Stimulated activated CD8-positive, alpha-beta memory T cell treated with anti-CD3 and anti-CD28 coated beads, Interleukin-2, amount 100 ng/mL, for 48 hours (primary cell): ENCODE data around the gene ATP9A.
"Not testable (repeated sequence)": the region's sequence is repeated elsewhere in the genome, so short reads cannot be mapped to it uniquely, and the experiment has no call there.

Experiments
- DNase-seq, 2 donors: peaks; one replicate each; pipeline ENCODE4 v3.0.0-alpha.2; 2020; ENCODE audit warnings: low read depth in 2 of 2

ATP9A gene

DNA sequence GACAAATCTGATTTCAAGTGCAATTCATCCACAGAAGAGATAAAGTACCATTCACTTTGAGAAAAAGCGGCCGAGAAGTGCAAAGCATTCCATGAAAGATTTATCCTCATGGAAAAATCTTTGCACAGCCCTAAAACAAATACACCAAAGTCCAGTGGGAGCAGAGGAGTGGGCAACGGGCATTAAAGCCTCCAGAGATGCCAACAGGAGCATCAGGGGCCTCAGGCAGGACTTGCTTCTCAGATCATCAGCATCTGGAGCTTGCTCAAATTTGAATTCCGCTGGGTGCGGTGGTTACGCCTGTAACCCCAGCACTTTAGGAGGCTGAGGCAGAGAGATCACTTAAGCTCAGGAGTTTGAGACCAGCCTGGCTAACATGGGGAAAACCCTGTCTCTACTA lies 115.0 kb downstream of the ATP9A start:
- DNase-seq = no peak

DNA sequence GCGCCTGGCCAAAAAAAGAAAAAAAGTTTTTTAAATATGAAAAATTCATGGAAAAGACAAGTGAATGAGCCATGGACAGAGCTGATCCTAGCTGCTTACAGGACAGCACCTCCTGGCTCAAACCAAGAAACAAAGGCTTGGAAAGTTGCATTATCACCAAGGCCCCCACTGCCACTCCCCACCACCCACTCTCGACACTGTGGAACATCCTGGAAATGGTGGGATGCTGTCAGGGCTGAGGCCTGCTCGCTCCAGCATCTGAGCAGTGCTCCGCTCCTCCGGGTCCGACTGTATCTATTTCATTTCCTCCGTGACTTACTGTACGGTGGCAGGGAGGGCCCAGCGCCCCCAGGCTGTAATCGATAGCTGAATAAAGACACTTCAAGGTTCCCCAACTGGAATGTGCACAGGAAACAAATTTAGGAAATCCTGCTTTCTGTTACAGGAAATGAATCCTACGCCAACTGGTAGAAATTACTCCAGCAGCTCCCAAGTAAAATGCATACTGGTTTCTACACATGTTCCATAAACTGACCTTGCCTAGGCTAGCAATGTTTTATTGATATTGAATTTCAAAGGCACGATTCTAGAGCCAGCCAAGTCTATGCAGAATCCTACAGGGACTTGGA lies 116.2 kb downstream of the ATP9A start:
- DNase-seq = no peak

DNA sequence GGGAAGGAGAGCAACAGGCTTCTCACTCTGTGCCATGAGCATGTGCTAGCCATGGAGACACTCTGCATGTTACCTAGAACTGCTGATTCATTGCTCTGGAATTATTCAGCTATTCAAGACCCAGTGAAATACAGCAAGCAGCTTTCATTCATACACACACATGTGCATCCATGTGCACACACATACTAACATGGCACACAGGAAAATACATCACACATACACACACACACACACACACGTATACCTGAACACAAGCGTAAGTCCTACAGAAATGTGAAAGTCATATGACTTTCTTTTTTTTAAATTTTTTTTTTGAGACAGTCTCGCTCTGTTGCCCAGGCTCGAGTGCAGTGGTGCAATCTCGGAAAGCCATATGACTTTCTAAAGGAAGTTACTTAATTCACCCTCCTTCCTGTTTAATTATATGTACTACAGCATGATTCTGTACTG lies 117.5 kb downstream of the ATP9A start:
- no peak for DNase-seq

DNA sequence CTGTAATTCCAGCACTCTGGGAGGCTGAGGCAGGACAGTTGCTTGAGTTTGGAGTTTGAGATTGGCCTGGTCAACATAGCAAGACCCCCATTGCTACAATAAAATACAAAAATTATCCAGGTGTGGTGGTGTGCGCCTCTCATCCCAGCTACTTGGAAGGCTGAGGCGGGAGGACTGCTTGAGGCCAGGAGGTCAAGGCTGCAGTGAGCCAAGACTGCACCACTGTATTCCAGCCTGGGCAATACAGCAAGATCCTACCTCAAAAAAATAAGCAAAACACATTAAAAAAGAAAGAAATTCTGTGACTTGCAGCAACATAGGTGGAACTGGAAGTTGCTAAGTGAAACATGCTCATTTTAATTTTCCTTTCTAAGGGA lies 119.6 kb downstream of the ATP9A start:
- DNase-seq = no peak

DNA sequence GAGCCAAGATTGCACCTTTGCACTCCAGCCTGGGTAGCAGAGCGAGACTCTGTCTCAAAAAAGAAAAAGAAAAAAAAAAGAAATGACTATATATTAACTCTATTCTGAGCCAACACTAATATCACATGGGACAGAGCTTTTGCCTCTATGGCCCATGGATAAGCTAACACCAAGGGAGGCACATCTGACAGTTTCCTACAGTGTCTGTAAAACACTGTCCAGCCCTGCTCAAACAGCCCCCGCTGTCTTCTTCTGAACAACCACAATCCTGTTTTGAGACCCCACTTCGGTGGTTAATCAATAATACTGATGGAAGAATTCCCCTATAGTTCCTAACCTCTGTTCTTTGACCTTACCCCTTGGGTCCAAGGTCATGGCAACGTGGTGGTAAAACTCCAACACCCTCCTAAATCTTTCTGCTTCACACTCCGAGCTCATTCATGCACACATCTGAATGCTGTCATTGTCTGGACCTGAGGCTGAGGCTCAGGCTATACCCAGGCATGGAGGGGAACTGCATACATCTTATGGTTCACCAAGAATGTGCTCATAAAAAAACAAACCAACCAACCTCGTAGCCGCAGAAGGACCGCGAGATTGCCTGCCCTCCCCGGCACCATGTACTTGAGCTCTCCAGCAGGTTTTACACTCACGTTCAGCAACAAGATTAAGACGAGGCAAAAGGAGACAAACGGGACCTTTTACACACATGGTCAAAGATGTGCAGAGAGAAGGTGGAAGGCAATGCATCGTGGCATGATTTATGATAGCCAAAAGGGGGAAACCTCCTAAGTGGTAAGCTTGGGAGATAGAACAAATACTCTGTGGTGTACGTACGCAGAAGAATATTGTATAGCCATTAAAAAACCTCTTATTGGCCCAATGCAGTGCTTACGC lies 120.3 kb downstream of the ATP9A start:
- no peak for DNase-seq

DNA sequence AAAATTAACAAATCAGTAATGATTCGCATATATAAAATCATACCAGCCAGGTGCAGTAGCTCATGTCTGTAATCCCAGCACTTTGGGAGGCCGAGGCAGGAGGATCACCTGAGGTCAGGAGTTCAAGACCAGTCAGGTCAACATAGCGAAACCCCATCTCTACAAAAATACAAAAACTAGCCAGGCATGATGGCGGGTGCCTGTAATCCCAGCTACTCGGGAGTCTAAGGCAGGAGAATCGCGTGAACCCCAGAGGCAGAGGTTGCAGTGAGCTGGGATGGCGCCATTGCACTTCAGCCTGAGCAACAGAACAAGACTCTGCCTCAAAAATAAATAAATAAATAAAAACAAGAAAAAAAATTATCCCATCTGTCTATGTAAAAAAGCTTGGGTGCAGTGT lies 124.4 kb downstream of the ATP9A start:
- DNase-seq = not testable (repeated sequence)

DNA sequence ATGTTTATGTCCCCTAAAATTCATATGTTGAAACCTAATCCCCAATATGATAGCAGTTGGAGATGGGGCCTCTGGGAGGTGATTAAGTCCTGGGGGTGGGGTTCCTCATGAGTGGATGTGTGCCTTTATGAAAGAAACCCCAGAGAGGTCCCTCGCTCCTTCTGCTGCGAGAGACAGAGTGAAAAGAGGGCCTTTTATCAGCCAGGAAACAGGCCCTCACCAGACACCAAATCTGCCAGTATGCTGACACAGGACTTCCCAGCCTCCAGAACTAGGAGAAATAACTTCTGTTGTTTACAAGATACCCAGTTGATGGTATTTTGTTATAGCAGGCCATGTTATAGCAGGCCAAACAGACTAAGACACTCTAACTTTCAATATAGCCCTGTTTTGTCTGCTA lies 124.8 kb downstream of the ATP9A start:
- no peak for DNase-seq

DNA sequence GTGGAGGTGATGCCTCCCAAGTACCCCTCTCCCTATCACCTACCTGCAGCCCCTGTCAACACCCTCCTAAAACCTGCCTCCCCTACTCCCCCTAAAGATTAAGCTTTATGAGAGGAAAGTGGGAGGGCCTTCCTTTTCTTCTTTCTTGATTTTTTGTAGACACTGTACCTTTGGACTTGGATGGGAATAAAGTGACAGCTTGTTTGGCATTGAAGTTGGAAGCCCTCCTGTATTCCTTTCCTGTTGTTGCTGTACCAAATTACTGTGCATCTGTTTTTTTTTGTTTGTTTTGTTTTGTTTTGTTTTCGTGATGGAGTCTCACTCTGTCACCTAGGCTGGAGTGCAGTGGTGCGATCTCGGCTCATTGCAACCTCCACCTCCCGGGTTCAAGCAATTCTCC lies 126.3 kb downstream of the ATP9A start:
- no peak for DNase-seq

DNA sequence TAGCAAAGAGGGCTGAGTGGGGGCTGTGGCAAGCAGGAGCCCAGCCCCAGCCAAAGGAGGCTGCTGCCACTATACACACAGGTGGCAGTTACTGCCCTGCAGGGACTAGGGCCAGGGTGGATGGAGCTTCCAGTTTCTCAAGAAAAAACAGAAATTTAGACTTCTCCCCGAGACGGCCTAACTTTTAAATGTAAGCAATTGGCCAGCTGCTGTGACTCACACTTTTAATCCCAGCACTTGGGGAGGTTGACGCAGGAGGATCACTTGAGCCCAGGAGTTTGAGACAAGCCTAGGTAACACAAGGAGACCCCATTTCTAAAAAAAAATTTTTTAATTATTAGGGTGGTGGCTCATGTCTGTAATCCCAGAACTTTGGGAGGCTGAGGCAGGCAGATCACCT lies 127.4 kb downstream of the ATP9A start:
- DNase-seq = no peak

DNA sequence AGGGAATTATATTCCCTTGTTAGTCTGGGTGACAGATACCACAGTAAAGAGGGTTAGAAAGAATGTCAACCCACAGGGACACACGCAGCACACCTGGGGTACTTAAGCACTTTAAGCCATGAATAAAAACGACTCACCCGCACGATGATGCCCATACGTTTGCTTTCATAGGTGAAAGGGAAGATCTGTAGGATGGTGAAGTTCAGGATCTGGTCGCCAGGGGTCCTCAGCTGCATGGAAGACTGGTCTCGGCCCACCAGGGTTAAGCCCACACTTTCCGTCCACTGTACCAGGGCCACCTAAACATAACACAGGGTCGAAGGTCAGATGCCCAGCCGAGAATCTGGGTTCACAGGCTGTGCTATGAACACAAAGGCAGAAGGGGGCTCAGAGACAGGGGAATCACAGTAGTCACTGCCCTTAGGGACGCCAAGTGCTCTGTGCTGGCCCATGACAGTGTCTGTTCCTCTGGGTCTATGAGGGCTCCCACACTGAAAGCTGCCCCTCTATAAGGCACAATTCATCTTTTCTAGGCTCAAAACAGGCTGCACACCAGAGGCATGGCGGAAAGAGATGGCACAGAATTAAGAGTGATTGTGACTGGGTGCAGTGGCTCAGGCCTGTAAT lies 128.9 kb downstream of the ATP9A start:
- DNase-seq = peak; percentile 61 to 68

DNA sequence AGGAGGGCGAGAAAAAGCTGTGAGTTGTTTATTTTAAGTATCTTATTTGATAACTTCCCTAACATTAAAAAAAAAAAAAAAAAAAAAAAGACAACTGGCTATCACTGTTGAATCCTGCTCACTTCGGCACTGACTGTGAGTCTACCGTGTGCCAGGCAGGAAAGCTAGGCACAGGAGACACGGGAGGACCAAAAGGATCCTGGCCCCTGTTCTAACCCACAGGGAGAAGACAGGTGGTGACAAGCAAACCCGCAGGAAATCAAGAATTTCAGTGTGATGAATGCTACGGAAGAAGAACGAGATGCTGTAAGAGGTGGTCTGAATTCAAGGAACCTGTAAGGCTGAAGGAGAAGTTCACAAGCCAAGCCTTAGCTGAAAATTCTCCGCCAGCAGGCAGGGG lies 130.9 kb downstream of the ATP9A start:
- no peak for DNase-seq

DNA sequence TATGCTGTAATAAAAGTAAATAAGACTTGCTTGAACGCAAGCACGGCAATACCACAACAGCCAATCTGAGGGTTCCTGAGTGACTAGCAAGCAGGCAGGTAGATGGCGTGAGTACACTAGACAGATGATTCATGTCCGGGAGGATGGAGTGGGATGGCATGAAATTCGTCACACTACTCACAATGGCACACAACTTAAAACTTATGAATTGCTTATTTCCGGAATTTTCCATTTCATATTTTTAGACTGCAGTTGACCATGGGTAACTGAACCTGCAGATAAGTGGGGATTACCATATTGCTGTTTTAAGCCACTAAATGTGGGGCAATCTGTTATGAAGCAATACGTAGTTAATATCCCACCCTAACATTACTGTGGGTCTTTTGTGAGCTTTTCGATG lies 132.1 kb downstream of the ATP9A start:
- DNase-seq = no peak

DNA sequence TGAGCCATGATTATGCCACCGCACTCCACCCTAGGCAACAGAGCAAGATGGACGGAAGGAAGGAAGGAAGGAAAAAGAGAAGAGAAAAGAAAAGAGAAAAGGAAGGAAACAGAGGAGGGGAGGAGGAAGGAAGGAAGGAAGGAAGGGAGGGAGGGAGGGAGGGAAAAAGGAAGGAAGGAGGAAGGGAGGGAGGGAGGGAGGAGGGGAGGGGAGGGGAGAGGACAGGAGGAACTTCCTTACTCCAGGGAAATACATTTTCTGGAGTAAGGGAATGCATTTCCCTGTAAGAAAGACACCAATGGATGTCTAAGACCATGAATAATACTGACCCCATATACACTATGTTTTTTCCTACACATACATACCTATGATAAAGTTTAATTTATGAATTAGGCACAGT lies 132.5 kb downstream of the ATP9A start:
- DNase-seq = no peak

DNA sequence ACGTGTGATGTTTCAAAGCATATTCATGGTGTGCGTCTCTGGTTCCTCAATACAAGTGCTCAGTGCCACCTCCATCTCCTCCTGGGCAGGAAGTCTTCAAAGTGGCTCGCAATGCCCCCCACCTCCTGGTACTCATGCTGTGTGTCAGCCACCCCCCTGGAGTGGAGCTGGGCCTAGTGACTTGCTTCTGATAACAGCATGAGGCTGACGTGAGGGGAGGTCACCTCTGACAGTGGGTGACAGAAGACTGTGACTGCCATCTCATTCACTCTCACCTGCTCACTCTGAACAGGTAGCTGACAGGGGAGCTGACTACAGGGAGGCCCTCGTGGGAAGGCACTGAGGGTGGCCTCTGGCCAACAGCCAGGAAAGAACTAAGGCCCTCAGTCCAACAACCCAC lies 133.3 kb downstream of the ATP9A start:
- DNase-seq = no peak

DNA sequence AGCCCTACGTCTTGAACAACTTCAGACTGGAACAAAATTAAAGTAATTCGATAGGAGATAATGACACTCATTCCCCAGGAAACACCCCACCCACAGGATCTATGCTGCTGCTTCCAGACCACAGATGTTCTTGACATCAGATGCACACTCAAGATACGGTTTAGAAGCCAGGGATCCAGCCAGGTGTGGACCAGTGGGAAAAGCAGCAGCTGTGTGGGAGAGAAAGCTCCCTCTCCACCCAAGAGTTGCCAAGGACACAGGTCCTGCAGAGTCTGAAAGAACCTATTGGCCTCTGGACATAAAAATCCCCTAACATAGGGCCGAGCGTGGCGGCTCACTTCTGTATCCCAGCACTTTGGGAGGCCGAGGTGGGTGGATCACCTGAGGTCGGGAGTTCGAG lies 133.9 kb downstream of the ATP9A start:
- no peak for DNase-seq

DNA sequence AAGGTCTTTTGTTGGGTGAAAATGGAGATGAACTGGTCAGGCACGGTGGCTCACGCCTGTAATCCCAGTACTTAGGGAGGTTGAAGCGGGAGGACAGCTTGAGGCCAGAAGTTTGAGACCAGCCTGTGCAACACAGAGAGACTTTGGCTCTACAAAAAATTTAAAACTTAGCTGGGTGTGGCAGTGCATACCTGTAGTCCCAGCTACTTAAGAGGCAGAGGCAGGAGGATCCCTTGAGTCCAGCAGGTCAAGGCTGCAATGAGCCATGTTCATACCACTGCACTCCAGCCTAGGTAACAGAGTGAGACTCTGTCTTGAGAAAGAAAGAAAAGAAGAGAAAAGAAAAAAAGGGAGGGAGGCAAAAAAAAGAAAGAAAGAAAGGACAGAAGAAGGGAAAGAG lies 134.8 kb downstream of the ATP9A start:
- no peak for DNase-seq

DNA sequence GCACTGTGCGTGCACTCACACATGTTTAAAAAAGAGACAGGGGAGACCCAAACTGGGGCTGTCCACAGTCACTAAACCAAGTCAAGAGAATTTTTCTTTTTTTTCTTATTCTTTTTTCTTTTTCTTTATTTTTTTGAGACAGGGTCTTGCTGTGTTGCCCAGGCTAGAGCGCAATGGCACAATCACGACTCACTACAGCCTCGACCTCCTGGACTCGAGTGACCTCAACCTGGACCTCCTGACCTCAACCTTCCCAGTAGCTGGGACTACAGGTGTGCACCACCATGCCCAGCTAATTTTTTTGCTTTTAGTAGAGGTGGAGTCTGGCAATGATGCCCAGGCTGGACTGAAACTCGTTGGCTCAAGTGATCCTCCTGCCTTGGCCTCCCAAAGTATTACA lies 136.2 kb downstream of the ATP9A start:
- DNase-seq = no peak

DNA sequence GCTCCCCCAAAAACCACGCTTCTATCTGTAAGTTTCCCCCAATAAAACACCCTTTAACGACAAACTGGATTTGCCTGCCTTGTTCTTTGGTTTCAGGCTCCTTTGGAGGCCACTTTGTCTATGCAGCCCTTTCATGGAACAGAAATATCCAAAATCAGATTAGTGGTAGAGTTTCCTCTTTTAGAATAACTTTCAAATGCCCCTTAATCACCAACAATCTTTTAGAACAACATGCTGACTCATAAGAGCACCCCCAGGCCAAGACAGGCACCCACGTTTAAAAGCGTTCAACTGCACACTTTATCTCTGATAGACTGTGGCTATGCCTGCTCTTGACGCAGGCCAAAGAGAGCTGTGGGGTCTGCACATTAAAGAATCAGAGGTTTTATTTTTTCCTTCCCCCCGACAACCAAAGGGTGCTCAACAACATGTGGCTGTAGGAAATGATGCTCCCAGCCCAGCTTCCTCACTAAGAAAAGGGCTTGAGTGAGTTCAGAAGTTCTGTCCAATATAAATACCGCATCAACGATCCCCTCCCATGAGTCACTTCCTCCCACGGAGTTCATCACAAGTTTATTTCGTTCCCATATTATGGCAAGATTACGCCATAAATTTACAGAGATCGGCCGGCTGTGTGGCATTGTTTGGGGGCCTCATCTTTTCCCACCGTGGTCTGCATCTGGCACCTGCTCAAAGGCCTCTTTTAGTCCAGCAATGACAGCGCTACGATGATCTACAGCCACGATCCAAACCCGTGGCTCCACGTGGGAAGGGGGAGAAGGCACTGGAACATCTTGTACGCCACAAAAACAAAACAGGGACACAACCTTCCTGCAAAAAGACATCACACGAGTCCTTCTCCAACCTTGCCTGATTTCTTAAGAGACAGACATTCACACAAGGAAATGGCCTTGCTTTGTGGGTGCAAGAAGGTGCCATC lies 136.9 kb downstream of the ATP9A start:
- DNase-seq = peak; percentile 23

DNA sequence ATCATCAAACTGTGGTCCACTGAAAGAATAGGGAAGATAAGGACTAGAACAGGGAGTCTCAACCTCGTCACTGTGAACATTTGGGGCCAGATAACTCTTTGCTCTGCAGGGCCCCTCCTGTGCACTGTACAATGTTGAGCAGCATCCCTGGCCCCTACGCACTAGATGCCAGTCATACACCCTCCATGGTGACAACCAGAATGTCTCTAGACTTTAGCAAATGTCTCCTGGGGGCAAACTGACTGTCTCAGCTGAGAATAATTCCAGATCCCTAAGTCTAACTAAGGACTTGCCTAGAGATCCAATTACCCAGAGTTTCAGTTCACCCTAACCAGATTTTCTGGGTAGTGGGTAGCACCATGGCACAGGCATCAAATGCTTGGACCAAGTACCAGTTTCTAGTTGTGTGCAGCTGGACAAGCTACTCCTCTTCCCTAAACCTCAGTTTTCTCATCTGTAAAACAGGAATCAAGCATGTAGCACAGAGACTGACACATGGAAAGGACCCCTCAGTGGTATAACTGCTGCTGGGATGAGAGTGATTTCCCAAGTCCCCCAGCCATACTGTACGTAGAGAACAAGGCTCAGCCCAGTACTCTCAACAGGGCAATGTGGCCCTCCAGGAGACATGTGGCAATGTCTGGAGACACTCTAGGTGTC lies 138.7 kb downstream of the ATP9A start:
- DNase-seq = no peak

DNA sequence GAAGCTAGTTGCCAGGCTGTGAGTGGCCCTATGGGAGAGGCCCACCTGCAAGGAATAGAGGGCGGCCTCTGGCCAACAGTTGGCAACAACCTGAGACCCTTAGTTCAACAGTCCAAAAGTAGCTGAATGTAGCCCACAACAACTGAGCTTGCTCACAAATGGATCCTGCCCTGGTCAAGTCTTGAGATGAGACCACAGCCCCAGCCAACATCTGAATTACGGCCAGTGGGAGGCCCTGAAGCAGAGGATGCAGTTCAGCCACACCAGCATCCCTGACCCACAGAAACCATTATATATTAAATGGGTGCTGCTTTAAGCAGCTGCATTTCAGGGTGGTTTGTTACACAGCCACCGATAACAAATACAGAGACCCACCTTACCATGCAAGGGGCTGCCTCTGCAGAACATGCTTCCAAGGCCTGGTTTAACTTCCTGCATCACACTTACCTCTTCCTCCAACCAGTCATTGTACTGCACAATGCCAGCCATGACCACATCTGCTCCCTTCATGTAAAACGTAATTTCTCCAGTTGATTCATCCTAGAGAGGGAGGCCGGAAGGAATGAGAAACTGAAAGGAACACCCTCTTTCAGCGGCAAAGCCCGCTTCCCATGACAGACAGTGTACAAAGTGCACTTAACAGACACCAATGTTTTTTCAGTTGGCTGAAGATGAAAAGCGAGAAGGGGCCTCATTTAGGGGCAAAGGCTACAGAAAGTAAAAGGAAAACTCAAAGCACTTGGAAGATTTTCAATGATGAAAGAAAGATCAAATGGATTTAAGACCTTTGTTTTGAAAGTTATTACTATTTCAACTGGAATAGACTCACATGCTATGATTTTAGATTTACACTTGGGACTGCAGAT lies 139.4 kb downstream of the ATP9A start:
- DNase-seq = peak in 1 of 2 donors; percentile 17
